HG03521 (cell line): ENCODE data around the gene YJU2.

Experiments used
- ATAC-seq: cut with Tn5 transposase; IDR thresholded peaks from one replicate; pipeline ENCODE4 v1.9.1; 2021; ENCODE audit warnings: mild to moderate bottlenecking, moderate library complexity; ENCODE audit not compliant: unreplicated experiment

The YJU2 gene

DNA sequence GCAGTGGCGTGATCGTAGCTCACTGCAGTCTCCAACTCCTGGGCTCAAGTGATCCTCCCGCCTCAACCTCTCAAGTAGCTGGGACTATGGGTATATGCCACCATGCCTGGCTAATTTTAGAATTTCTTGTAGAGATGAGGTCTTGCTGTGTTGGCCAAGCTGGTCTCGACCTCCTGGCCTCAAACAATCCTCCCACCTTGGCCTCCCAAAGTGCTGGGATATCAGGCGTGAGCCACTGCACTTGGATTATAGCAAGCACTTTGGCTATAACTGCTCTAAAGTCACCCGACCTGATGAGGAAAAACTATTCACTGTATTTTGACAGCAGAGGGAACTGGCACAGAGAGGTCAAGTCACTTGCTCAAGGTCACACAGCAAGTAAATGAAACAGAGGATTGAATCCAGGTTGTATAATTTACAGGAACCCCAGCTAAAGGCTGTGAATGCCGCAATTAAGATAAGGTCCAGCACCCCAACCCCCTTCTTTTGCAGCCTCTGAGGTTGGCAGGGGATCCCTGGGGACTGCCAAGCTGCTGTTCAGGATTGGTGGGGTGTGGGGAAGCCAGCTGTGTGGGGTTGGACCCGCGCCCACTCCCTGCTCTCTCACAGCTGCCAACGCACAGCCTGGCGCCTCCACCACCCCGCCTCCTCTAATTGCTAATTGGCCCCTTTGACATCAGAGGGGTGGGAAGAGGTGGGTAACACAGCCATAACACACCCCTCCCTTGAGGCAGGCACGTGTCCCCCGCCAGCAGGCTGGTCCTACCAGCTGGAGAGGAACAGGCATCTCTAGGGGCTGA, 49.3 kb downstream of the YJU2 start:
- no peak for ATAC-seq

DNA sequence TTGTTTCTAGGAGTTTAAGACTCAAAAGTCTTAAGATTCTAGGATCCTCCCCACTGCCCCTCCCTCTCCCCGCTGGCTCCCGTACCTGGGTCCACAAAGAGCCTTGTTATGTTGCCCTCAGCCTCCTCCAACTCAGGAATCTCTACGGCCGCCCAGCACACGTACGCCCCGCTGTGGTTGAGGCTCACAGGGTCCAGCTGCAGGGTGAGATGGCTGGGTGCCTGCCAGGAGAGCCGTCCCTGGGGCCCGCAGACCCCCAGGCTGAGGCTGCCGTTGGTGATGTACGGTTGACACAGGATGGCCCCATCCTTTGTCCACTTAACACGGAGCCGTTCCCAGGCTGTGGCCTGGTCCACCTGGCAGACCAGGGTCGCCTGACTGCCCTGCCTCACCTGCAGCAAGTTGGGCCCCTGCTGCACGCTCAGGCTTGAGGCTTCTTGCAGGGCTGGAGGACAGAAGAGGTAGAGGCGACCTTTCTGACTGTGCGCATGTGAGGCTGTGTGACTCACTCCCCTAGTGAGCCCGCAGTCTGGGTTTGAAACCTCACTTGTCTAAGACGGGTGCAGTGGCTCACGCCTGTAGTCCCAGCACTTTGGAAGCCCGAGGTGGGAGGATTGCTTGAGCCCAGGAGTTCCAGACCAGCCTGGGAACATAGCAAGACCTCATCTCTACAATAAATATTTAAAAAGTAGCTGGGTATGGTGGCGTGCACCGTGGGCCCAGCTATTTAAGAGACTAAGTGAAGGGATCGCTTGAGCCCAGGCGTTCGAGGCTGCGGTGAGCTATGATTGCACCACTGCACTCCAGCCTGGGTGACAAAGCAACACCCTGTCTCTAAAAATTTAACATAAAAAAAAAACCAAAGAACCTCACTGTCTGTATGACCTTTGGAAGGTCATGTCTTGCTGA, 51.3 kb downstream of the YJU2 start:
- ATAC-seq: no peak

DNA sequence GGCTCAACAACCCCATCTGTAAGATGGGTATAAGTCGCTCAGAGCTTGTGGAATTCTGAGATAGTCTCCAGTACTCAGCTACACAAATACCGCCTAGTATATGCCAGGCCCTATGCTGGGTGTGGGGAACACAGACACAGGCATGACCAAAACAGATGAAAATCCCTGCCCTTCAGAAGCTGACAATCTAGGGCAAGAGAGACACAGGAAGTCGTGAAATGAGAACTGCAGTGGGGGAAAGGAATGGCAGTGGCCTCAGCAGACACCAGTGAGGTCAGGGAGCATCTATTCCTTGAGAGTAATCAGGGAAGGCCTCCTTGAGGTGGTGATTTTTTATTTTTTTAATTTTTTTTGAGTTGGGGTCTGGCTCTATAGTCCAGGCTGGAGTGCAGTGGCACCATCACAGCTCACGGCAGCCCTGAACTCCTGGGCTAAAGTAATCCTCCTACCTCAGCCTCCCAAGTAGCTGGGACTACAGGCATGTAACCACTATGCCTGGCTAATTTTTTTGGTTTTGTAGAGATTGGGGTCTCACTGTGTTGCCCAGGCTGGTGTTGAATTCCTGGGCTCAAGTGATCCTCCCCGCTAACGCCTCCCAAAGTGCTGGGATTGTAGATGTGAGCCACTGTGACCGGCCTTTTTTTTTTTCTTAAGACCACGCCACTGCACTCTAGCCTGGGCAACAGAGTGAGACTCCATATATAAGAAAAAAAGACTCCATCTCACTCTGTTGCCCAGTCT, 52.1 kb downstream of the YJU2 start:
- no peak for ATAC-seq

DNA sequence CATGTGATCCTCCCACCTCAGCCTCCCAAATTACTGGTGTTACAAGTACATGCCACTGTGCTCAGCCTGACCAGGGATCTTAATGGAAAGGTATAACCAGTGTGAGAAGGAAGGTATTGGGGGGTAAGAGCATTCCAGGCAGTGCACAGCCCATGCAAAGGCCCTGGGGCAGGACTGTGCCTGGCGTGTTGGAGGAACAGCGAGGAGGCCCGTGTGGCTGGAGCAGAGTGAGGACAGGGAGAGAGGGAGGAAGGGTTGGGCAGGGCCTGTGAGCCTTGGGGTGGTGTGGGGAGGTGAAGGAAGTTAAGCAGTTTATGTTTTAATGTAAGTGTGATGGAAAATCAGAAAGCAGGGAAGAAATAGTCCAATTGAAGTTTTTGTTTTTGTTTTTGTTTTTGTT, 53.7 kb downstream of the YJU2 start:
- ATAC-seq: no peak

DNA sequence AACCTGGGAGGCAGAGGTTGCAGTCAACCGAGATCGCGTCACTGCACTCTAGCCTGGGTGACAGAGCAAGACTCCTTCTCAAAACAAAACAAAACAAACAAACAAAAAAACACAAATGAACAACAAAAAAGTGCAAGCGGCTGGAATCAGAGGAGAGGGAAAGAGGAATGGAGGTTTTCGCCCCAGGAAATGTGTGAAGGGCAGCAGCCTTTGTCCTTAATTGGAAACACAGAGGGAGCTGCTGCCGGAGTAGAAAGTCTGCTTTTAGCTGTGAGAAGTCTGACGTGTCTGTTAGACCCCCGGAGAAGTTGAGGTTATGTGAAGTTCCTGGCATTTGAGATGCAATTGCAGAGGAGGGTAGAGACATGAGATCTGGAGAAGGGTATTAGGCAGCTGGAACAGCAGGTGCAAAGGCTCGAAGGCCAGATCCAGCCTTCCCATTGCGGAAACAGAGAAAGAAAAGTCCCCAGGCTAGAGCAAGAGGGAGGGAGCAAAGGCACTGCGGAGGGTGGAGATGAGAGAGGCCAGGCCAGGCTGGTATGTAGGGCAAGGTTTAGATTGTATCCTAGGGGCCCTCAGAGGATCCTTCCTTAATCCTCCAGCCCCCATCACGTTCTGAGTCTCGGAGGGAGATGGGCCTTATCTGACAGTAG, 54.8 kb downstream of the YJU2 start:
- no peak for ATAC-seq

DNA sequence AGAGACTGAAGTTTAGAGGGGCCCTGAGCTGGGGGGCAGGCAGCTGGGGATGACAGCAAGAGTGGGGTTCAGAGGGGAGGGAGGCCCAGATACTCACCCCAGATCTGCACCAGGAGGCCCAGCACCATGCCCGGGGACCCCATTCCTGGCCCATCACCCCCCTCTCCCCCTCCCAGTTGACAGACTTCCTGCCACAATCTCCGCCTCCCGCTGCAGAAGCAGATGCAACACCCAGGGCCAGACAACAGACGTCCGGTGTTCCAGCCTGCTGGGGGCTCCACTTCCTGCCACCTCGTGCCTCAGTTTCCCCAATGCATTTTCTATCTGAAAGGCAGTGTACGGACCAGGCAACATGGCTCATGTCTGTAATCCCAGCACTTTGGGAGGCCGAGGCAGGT, 55.4 kb downstream of the YJU2 start, which contains the start of gene TMIGD2:
TMIGD2 (minus strand) TSS at position 147 of the 398 bp plus-strand sequence; CDS start at position 143, 4 bp downstream.
- no peak for ATAC-seq

DNA sequence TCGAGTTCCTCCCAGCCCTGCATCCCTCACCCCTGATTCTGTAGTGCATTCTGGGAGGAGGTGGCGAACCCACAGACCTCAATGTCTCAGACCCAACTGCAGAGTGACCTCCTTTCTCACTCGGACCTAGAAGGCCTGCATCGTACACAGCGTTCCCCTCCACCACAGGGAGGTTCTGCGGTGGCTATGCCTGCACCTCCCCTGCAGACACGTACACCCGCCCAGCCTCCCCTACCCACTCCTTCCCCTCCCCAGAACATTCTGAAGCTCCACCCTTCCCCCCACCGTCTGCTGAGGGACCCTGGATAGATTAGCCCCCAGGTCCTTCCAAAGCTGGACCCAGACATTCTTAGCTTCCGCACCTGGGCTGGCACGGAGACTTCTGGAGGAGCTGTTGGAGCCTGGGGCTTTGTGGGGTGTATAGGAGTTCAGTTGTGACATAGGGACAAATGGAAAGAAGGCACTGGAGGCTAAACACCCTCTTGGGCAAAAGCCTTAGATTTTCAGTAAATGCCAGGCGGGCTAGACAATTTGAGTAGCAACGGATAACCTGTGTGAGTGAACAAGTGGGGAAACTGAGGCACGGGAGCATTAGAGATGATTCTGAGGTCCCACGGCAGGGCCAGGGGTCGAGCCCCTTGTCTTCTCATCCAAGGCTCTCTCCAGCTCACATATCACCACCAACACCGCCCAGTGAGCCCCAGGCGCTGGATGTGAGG, 57.1 kb downstream of the YJU2 start:
- no peak for ATAC-seq

DNA sequence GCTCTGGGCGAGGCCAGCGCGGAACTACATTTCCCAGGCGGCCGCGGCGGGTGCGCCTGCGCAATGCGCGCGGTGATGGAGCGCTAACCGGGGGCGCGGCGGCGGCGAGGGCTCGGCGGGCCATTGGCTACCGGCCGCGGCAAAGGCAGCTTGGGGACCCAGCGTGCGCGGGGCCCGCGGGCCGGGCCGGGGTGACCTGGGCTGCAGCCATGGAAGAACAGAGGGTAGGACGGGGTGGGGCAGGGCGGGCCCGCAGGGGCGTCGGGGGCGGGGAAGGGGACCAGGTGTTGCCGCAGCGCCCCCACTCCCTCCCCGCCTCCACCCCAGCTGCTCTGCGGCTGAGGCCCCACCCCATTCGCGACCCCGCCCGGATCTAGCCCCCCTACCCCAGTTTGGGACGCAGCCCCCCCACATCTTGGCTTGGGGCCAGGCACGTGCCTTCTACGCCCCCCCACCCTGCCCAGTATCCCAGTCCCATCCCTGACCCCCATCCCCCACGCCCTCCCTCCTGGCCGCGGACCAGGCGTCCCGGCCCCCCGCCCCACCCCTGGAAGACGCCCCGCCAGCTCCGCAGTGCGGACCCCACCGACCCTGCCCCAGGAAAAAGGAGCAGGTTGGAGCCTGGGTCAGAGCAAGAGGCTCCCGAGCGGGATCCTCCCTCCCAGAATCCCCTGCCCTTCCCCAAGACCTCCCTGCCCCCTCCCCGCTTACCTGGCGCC, 57.8 kb downstream of the YJU2 start, which contains the start of gene FSD1:
FSD1 (plus strand) TSS at position 61 of the 719 bp plus-strand sequence; CDS start at position 210, 149 bp downstream.
- no peak for ATAC-seq

DNA sequence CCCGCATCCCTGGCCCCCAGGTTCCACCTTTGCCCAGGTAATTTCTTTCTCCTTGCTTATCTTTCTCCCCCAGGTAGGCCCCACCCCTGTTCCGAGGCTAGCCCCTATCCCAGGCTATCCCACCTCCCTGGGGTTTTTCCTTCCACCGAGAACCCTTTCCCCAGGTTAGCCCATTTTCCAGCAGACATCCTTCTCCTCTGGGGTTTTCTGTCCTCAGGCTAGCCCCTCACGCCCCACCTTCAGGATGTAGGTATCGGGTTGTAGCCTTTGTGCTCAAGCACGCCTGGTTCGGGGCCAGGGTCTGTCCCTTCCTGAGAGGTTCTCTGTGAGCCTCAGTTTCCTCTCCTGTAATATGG, 58.4 kb downstream of the YJU2 start:
- no peak for ATAC-seq

DNA sequence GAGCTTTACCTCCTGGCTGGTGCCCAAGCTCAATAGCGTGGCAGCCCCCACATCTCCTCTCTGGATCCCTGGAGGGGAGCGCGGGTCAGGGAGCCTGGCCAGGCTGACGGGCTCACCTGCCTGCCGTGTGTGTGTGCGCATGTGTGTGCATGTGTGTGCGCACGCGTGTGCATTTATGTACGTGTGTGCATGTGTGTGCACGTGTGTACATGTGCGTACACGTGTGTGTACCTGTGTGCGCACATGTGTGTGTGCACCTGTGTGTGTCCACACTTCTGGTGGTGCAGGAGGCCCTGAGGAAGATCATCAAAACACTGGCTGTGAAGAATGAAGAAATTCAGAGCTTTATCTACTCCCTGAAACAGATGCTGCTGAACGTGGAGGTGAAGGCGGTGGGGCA, 58.8 kb downstream of the YJU2 start:
- no peak for ATAC-seq

DNA sequence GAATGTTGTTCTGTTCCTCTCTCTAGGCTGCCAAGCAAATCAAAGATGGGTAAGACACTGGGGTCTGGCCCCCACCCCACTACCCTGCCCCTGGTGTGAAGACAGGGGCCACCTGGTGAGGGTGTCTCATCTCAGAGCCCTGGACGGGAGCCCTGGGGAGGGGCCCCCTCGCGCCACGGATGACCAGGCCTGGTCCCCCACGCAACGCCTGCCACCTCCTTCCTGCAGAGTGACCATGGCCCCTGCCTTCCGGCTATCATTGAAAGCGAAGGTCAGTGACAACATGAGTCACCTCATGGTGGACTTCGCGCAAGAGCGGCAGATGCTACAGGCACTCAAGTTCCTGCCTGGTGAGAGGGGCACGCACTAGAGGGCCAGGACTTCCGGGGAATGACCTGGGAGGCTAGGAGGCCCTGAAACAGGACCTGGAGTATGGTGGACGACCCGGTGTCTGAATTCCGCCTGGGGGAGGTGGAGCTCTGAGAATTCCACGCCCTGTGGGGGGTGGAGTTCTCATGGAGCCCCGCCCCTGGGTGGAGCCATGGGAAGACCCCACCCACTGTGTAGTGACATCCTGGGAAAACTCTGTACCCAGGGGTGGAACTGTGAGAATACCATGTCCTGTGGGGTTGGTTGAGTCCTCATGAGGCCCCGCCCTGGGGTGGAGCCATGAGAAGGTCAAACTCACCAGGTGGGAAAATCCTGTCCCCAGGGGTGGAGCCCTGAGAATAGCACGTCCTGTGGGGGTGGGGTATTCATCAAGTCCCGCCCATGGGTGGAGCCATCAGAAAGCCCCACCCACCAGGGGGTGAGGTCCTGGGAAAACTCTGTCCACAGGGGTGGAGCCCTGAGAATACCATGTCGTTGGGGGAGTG, 63.6 kb downstream of the YJU2 start:
- ATAC-seq: no peak

DNA sequence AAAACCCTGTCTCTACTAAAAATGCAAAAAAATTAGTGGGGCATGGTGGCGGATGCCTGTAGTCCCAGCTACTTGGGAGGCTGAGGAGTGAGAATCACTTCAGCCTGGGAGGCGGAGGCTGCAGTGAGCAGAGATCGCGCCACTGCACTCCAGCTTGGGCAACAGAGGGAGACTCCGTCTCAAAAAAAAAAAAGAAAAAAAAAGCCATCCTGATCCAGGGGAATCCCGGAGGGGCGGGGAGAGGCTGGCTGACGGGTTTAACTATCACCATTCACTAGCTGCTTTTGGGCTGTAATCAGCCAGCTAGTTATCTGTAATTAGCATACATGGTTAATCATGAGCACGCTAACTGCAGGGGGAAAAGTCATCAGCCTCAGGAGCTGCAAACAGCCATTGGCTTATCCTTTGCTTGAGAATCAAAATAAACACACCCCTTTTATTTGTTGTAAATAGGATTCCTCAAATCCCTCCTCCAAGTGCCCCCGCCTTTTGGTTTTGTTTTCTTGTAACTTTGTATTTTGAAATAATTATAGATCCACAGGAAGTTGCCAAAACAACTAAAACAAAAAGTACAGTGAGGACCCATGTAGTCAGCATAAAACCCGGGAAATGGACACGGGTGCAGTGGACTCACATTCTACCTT, 67.1 kb downstream of the YJU2 start:
- no peak for ATAC-seq

DNA sequence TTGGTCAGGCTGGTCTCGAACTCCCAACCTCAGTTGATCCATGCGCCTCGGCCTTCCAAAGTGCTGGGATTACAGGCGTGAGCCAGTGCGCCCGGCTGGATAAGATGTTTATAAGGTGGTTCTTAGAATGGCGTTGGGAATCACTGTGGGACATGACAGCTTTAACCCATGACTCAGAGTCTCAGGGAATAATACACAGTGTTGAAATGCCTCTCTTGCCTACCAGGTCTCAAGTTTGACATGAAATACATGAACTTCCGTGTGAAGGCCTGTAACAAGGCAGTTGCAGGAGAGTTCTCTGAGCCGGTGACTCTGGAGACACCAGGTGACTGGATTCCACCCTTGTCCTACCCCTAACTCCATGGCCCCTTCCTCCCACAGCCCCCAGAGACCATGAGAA, 70.1 kb downstream of the YJU2 start:
- ATAC-seq: no peak

DNA sequence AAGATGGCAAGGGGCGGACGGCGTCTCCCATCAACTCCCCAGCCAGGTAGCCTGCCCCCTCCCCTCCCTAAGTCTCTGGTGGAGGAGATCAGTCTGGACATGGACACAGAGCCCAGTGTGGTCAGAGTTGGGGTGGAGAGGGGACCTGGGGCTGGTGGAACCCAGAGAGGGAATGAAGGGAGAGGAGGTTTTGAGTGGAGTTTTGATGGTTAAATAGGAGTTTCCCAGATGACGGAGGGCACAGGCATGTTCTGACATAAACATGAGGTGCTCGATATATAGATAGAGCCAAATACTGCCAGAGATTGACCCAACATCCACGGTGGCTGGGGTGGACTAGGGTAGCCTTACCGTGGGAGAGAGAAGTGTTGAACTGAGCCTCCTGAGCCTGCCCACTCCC, 71.6 kb downstream of the YJU2 start:
- no peak for ATAC-seq
